GM19467 (cell line): ENCODE results near the gene PIGM.

Experiments
- ATAC-seq: cut with Tn5 transposase; IDR thresholded peaks from one replicate; pipeline ENCODE4 v1.9.1; 2021; ENCODE audit warnings: mild to moderate bottlenecking, moderate library complexity; ENCODE audit not compliant: unreplicated experiment

The PIGM gene

GRCh38 chr1:160031365-160032164, at the start of gene PIGM:
PIGM (minus strand) TSS chr1:160031990; CDS start chr1:160031739, 251 bp downstream.
- ATAC-seq, result peak; percentile 97

GRCh38 chr1:160081261-160081936, 49.6 kb upstream of the PIGM start, which contains the start of gene KCNJ9:
KCNJ9 (plus strand) TSS chr1:160081538; CDS start chr1:160084031, 2,493 bp downstream.
- no peak for ATAC-seq

GRCh38 chr1:160080381-160081100, 48.8 kb upstream of the PIGM start:
- ATAC-seq, result no peak

- ATAC-seq, result no peak
Observed at GRCh38 chr1:160079448-160079847, 47.7 kb upstream of the PIGM start.

- ATAC-seq, result no peak
Observed at GRCh38 chr1:160078512-160079195, 46.9 kb upstream of the PIGM start.

GRCh38 chr1:160077486-160077885, 45.7 kb upstream of the PIGM start:
- no peak for ATAC-seq

GRCh38 chr1:160076295-160076694, 44.5 kb upstream of the PIGM start:
- ATAC-seq, result no peak

- ATAC-seq, result no peak
Observed at GRCh38 chr1:160075836-160076235, 44.0 kb upstream of the PIGM start.

- ATAC-seq, result no peak
Observed at GRCh38 chr1:160074865-160075264, 43.1 kb upstream of the PIGM start.

- no peak for ATAC-seq
Observed at GRCh38 chr1:160071289-160071688, 39.5 kb upstream of the PIGM start.

- ATAC-seq, result peak; percentile 44
Observed at GRCh38 chr1:160070243-160071163, 38.7 kb upstream of the PIGM start.

- peak; percentile 3 for ATAC-seq
Observed at GRCh38 chr1:160069460-160070231, 37.9 kb upstream of the PIGM start, which contains the start of gene KCNJ10. KCNJ10 (minus strand) TSS chr1:160070160; CDS start chr1:160042532, 27,628 bp downstream.

- ATAC-seq, result no peak
Observed at GRCh38 chr1:160068225-160068624, 36.4 kb upstream of the PIGM start.

GRCh38 chr1:160066829-160067745, 35.3 kb upstream of the PIGM start:
- ATAC-seq, result no peak

GRCh38 chr1:160064746-160065145, 33.0 kb upstream of the PIGM start:
- no peak for ATAC-seq

- no peak for ATAC-seq
Observed at GRCh38 chr1:160064164-160064563, 32.4 kb upstream of the PIGM start.

- no peak for ATAC-seq
Observed at GRCh38 chr1:160063176-160063575, 31.4 kb upstream of the PIGM start.

- ATAC-seq, result no peak
Observed at GRCh38 chr1:160062230-160062532, 30.4 kb upstream of the PIGM start.
